ENCODE results near the gene EXOC6B. TPM values are rescaled to one million over a fixed set of nuclear protein-coding genes. Genes with fewer than 3 reads are reported as not detected.

The EXOC6B gene
- total and polyA plus RNA-seq, 10 of the 15 experiments (the other 5 are each of a cell fraction or from before 2014, with no cell fraction given), result 0.23 to 2.2 (median 1.2) TPM

DNA sequence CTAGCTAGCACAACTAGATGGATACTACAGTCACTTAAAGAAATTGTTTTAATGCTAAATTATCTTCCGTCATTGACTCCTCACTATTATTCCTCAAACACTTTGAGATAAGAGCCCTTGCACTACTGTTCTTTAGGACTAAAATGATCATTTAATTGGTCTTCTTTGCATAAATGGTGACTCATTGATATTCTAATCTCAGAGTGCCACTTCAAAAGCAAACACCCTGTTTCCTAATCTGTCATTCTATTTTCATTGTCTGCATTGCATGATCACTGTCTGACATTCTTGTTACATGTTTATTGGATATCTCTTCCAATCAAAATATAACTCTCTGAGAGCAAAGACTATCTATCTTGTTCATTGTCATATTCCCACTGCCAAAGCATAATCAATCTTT, 313.9 kb downstream of the EXOC6B start:
- WGBS (ENCODE audit: insufficient coverage, insufficient replicate concordance, low lambda C conversion rate, missing lambda C conversion rate), result 100% methylated on average over 1 of the region's 1 CpG
- TF ChIP-seq PAX5 (IDR thresholded peaks at IDR 0.05; ENCODE audit: borderline replicate concordance, low read depth, low read length) (no peak), FOXK2 (IDR thresholded peaks at IDR 0.05) (no peak), NR2C2 (IDR thresholded peaks at IDR 0.05; ENCODE audit: borderline replicate concordance, control insufficient read depth, insufficient read length, low read depth) (no peak), BCL11A (IDR thresholded peaks at IDR 0.05; ENCODE audit: low read depth, low read length) (no peak)
- TF ChIP-seq, protein P1, sequence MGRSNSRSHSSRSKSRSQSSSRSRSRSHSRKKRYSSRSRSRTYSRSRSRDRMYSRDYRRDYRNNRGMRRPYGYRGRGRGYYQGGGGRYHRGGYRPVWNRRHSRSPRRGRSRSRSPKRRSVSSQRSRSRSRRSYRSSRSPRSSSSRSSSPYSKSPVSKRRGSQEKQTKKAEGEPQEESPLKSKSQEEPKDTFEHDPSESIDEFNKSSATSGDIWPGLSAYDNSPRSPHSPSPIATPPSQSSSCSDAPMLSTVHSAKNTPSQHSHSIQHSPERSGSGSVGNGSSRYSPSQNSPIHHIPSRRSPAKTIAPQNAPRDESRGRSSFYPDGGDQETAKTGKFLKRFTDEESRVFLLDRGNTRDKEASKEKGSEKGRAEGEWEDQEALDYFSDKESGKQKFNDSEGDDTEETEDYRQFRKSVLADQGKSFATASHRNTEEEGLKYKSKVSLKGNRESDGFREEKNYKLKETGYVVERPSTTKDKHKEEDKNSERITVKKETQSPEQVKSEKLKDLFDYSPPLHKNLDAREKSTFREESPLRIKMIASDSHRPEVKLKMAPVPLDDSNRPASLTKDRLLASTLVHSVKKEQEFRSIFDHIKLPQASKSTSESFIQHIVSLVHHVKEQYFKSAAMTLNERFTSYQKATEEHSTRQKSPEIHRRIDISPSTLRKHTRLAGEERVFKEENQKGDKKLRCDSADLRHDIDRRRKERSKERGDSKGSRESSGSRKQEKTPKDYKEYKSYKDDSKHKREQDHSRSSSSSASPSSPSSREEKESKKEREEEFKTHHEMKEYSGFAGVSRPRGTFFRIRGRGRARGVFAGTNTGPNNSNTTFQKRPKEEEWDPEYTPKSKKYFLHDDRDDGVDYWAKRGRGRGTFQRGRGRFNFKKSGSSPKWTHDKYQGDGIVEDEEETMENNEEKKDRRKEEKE (IDR thresholded peaks at IDR 0.05), result no peak
- TF ChIP-seq, protein P2, sequence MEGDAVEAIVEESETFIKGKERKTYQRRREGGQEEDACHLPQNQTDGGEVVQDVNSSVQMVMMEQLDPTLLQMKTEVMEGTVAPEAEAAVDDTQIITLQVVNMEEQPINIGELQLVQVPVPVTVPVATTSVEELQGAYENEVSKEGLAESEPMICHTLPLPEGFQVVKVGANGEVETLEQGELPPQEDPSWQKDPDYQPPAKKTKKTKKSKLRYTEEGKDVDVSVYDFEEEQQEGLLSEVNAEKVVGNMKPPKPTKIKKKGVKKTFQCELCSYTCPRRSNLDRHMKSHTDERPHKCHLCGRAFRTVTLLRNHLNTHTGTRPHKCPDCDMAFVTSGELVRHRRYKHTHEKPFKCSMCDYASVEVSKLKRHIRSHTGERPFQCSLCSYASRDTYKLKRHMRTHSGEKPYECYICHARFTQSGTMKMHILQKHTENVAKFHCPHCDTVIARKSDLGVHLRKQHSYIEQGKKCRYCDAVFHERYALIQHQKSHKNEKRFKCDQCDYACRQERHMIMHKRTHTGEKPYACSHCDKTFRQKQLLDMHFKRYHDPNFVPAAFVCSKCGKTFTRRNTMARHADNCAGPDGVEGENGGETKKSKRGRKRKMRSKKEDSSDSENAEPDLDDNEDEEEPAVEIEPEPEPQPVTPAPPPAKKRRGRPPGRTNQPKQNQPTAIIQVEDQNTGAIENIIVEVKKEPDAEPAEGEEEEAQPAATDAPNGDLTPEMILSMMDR (IDR thresholded peaks at IDR 0.05 in 2 of 3, conservative IDR thresholded peaks at IDR 0.05 in 1 of 3; ENCODE audit: control insufficient read depth in 2 of 3, extremely low read depth in 1 of 3, insufficient read depth in 1 of 3, low read depth in 3 of 3, low read length in 3 of 3), result no peak
- TF ChIP-seq, protein P3, sequence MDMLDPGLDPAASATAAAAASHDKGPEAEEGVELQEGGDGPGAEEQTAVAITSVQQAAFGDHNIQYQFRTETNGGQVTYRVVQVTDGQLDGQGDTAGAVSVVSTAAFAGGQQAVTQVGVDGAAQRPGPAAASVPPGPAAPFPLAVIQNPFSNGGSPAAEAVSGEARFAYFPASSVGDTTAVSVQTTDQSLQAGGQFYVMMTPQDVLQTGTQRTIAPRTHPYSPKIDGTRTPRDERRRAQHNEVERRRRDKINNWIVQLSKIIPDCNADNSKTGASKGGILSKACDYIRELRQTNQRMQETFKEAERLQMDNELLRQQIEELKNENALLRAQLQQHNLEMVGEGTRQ (IDR thresholded peaks at IDR 0.05; ENCODE audit: borderline replicate concordance, low read depth, low read length), result no peak
- TF ChIP-seq, protein P4, sequence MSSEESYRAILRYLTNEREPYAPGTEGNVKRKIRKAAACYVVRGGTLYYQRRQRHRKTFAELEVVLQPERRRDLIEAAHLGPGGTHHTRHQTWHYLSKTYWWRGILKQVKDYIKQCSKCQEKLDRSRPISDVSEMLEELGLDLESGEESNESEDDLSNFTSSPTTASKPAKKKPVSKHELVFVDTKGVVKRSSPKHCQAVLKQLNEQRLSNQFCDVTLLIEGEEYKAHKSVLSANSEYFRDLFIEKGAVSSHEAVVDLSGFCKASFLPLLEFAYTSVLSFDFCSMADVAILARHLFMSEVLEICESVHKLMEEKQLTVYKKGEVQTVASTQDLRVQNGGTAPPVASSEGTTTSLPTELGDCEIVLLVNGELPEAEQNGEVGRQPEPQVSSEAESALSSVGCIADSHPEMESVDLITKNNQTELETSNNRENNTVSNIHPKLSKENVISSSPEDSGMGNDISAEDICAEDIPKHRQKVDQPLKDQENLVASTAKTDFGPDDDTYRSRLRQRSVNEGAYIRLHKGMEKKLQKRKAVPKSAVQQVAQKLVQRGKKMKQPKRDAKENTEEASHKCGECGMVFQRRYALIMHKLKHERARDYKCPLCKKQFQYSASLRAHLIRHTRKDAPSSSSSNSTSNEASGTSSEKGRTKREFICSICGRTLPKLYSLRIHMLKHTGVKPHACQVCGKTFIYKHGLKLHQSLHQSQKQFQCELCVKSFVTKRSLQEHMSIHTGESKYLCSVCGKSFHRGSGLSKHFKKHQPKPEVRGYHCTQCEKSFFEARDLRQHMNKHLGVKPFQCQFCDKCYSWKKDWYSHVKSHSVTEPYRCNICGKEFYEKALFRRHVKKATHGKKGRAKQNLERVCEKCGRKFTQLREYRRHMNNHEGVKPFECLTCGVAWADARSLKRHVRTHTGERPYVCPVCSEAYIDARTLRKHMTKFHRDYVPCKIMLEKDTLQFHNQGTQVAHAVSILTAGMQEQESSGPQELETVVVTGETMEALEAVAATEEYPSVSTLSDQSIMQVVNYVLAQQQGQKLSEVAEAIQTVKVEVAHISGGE (CRISPR knock-in tag; IDR thresholded peaks at IDR 0.05), result no peak
- TF ChIP-seq, protein P5, sequence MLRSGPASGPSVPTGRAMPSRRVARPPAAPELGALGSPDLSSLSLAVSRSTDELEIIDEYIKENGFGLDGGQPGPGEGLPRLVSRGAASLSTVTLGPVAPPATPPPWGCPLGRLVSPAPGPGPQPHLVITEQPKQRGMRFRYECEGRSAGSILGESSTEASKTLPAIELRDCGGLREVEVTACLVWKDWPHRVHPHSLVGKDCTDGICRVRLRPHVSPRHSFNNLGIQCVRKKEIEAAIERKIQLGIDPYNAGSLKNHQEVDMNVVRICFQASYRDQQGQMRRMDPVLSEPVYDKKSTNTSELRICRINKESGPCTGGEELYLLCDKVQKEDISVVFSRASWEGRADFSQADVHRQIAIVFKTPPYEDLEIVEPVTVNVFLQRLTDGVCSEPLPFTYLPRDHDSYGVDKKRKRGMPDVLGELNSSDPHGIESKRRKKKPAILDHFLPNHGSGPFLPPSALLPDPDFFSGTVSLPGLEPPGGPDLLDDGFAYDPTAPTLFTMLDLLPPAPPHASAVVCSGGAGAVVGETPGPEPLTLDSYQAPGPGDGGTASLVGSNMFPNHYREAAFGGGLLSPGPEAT (IDR thresholded peaks at IDR 0.05; ENCODE audit: low read depth), result no peak

More for the DNA sequence above, 313.9 kb downstream of the EXOC6B start:
- H3K9me3 ChIP-seq (replicated peaks; ENCODE audit: control insufficient read depth, insufficient read depth, low read length), result no peaks in the 10 kb centered on the region
- in situ Hi-C loops (cut with MboI) (no loop called here), intact Hi-C loops (cut with micrococcal nuclease; ENCODE audit: unreplicated experiment) (no loop called here)
- H3K27ac ChIP-seq (ENCODE audit: control insufficient read depth, insufficient read depth), result no peak overlapping the region
- H3K27me3 ChIP-seq (replicated peaks in 1 of 2; ENCODE audit: control insufficient read depth in 2 of 2, insufficient read depth in 2 of 2, low read length in 1 of 2), result no peaks in the 10 kb centered on the region
- no peaks in the 10 kb centered on the region for H3K79me2 ChIP-seq (ENCODE audit: control insufficient read depth, insufficient read depth, low read length)
- H3K4me3 ChIP-seq, result no peak overlapping the region
- ChIA-PET RAD21 (ENCODE audit: unreplicated experiment) (no interaction called here), POLR2A (no interaction called here), CTCF (no interaction called here), SMC1A (ENCODE audit: uncharacterized antibody, unreplicated experiment) (no interaction called here)
- ATAC-seq, result no peak
- no peaks in the 10 kb centered on the region for H4K20me1 ChIP-seq (ENCODE audit: control insufficient read depth, insufficient read depth)
- no peaks in the 10 kb centered on the region for H3K4me1 ChIP-seq (ENCODE audit: control insufficient read depth, insufficient read depth, low read length)
- no peak overlapping the region for H3K4me2 ChIP-seq (ENCODE audit: control insufficient read depth, insufficient read depth)
- H3K9ac ChIP-seq (ENCODE audit: control insufficient read depth, insufficient read depth, low read length), result no peak overlapping the region
- FAIRE-seq, result no peak
- H3K36me3 ChIP-seq (ENCODE audit: control insufficient read depth in 2 of 2, insufficient read depth in 2 of 2, low read length in 1 of 2), result no peaks in the 10 kb centered on the region
- no TSS peak for BruUV-seq (replicated peaks)
- H2AFZ ChIP-seq (ENCODE audit: control insufficient read depth, low read depth, low read length), result no peak overlapping the region
- DNase-seq (ENCODE audit: low read depth, low spot score), result no peak

Data from GM12878 (cell line).